Activated naive CD4-positive, alpha-beta T cell treated with anti-CD3 and anti-CD28 coated beads, Interleukin-2, amount 50 U/mL, for 16 hours (primary cell): Measurements from ENCODE around the gene PDE11A.
"Not testable (repeated sequence)": the region's sequence is repeated elsewhere in the genome, so short reads cannot be mapped to it uniquely, and the experiment has no call there.

ENCODE experiments used
- DNase-seq: peaks from one replicate; pipeline ENCODE4 v3.0.0-alpha.2; 2020

Gene PDE11A

DNA sequence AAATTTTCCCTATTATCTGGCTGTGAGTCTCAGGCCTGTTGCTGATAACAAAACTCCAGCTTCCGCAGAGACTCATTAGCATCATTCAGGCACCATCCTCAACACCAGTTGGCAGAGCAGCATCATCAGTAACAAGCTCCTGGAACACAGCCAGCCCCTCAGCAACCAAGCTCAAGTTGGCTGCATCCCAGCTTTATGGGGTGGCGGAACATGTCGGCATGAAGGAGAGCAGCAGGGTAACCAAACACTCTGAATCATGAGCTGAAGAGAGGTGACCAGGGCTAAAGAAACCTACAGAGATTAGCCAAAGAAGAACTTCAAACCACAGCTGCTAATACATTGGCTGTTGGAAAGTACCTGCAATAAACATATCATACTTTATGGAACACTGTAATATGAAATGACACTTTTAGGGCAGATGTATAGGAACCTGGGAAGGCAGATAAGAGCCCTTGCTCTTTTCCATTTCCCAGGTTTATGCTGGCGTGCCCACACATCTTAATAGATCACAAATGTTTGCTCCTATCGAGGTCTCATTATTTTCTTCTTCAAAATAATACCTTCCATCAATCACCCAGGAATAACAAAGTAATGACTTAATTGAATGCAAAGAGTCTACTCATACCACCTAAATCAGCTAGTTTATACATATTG is 63.8 kb downstream of the PDE11A start:
- DNase-seq: no peak

- no peak for DNase-seq
Observed at GRCh38 chr2:178006710-178007109, 65.9 kb downstream of the PDE11A start.

- no peak for DNase-seq
Observed at GRCh38 chr2:178005756-178006155, 66.8 kb downstream of the PDE11A start.

DNA sequence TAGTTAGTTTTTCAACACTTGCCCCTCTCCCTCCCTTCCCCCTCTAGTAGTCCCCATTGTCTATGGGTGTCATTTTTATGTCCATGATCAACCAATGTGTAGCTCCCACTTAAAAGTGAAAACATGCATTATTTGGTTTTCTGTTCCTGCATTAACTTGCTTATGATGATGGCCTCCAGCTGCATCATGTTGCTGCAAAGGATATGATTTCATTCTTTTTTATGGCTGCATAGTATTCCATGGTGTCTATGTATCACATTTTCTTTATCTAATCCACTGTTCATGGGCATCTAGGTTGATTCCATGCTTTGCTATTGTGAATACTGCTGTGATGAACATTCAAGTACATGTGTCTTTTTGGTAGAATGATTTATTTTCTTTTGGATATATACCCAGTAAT is 70.5 kb downstream of the PDE11A start:
- no peak for DNase-seq

GRCh38 chr2:177998996-177999395 is 73.6 kb downstream of the PDE11A start:
- DNase-seq: no peak

DNA sequence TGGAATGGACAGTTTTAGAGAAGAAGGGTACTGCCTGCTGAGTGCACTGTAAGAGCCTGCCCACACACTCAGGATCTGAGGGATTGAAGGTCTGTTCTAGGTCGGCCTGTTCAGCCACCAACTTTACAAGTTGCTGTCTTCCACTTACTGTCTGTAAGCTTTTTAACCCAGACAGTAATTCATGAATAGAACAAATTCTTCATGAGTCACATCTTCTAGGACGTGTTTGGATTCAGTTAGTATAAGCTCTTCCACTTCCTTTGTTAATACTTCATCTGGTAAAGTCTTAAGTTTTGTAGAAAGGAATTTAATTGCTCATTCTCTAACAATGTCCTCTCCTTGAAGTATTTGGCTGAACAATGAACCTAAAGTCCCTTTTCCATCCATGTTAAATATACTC is 74.6 kb downstream of the PDE11A start:
- DNase-seq: no peak

GRCh38 chr2:177992992-177993391 is 79.6 kb downstream of the PDE11A start:
- DNase-seq: no peak

GRCh38 chr2:177989029-177989885 is 83.3 kb downstream of the PDE11A start:
- no peak for DNase-seq

DNA sequence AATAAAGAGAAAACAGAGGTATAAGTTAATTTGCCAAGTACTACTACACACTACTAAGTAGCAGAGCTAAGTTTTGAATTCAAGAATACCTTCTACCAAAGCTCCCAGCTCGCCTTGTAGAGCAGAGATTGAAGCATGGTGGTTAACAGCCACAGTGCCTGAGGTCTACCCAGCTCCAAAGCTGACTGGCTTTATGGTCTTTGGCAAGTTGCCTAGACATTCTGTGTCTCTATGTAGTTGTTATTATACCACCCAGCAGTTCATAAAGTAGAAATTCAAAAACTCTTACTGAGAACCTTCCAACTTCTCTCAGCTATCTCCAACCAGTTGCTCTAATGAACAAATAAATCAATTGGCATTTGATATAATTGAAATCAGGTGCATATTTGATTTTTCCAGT is 87.8 kb downstream of the PDE11A start:
- no peak for DNase-seq

DNA sequence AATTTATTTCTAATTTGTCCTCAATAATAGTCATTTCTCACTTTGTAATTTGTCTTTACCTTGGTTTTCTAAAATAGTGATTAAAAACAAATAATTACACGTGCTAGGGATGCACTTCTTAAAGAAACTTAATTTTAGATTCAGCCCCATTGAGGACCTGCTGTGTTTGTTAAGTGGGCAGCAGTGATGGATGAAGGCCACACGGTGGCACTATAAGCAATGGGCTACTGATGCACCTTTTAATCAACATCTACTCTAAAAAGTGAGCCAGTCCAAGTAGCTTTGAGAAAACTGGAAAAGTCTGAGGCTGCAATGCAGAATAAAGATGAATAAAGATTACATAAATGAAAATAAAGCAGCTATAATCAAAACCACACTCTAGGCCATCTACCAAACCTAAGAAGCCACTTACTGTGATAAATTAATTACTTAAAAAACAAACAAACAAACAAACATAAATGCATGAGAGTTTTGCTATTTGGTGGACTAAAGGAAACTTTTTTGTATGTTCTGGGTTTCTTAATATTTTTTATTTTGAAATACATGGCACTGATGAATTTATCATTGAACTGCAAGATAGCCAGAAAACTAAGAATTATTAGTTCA is 89.3 kb downstream of the PDE11A start:
- DNase-seq: no peak

DNA sequence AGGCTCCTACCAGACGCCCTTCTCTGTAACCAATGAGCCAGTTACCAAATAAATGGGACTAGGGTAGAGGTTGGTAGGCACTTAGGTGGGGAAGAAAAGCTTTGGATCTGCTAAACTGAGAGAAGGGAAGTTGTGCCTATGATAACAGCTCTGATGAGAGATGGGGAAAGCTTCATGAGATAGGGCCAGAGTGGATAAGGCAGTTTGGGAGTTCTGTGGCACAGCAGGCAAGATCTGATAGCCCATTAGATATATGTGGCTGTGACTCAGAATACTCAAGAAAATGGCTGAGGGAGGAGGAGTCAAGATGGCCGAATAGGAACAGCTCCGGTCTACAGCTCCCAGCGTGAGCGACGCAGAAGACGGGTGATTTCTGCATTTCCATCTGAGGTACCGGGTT is 99.8 kb downstream of the PDE11A start:
- no peak for DNase-seq

- no peak for DNase-seq
Observed at GRCh38 chr2:177972123-177972522, 100.5 kb downstream of the PDE11A start.

DNA sequence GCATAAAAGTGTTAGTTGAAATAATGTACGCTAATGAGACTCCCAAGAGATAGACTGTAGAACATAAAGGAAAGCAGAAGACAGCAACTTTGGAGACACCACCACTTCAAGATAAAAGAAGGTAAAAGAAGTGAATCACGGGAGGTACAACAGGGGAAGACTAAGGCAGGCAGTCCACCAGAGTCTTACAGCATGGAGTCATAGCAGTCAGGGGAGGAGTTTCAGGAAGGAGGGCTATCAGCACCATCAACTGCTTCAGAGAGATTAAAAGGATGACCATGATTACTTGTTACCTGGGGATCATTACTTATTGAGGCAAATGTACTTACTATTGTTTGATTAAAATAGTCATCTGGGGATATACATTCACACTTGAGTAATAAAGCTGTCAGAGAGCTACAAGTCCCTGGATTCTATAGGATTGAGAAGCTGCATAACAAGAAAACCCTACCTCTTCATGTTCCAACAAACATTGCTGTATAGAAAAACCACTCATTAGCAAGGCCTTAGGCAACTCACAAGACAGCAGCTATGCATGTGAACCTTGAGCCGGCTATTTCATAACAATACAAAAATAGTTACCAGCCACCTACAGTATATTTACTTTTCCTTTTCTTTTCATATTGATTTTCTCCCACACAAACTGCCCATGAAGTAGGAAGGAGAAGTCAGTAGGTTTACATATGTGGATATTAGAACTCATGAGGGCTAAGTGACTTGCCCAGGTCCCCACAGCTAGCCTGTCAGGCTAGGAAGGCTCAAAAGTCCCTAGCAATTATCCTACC is 101.7 kb downstream of the PDE11A start:
- no peak for DNase-seq

- DNase-seq: no peak
Observed at GRCh38 chr2:177964892-177965291, 107.7 kb downstream of the PDE11A start.

- no peak for DNase-seq
Observed at GRCh38 chr2:177952151-177952550, 120.4 kb downstream of the PDE11A start.

DNA sequence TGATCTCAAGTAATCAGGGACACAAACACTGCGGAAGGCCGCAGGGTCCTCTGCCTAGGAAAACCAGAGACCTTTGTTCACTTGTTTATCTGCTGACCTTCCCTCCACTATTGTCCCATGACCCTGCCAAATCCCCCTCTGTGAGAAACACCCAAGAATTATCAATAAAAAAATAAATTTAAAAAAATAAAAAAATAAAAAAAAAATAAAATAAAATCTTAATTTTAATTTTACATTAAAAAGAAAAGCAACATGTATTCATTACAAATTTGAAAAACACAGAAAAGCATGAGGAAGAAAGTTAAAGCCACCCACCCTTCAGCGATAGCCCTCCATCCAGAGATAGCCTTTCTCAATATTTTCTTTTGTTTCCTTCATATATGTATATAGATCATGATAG is 125.0 kb downstream of the PDE11A start:
- not testable (repeated sequence) for DNase-seq

GRCh38 chr2:177944530-177944929 is 128.0 kb downstream of the PDE11A start:
- DNase-seq: not testable (repeated sequence)

DNA sequence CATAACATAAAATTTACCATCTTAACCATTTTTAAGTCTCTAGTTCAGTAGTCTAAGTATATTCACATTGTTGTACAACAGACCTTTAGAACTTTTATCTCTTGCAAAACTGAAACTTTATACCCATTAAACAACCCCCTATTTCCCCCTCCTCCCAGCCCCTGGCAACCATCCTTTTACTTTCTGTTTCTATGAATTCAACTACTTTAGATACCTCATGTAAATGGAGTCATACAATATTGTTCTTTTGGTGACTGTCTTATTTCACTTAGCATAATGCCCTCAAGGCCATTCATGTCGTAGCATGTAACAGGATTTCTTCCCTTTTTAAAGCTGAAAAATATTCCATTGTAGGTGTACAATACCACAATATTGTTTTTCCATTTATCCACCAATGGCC is 129.8 kb downstream of the PDE11A start:
- no peak for DNase-seq

GRCh38 chr2:177939211-177939610 is 133.4 kb downstream of the PDE11A start:
- no peak for DNase-seq

GRCh38 chr2:177930916-177931315 is 141.7 kb downstream of the PDE11A start:
- DNase-seq: no peak

DNA sequence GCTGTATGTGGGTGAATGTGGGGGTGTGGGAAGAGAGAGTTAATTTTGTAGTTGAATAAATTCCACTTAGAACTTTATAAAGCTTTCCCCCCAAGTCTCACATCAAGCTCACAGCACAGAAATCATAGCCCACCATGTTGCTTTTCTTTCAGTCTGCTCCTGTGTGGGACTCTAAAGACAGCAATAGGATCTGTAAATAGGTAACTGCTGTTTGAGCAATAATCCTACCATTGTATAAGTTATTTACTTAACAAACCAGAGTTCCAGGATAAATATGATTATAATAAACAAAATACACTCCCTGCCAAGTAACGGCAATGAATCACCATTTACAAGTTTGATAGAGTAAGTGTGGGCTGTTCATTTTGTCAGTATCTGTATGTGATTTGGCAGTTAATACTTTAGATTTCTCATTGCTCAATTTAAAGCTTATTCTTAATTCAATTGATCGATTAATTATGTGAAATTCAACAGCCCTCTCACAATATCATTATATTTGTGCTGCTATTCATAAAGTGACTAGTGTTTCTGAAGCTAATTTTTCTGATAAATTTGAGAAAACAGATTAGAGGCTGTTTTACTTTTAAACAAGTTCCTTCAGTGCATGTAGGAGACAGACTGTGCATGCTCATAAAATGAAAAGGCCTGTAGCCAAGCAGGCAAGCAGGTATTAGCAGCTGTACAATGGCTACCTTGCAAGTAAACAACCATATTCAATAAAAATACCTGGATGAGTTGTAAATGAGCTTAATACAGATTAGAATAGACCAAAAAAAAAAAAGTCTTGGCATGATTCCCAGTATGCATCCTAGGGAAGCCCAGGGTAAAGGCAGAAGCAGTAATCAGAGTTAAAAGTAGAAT is 142.7 kb downstream of the PDE11A start:
- DNase-seq: no peak

DNA sequence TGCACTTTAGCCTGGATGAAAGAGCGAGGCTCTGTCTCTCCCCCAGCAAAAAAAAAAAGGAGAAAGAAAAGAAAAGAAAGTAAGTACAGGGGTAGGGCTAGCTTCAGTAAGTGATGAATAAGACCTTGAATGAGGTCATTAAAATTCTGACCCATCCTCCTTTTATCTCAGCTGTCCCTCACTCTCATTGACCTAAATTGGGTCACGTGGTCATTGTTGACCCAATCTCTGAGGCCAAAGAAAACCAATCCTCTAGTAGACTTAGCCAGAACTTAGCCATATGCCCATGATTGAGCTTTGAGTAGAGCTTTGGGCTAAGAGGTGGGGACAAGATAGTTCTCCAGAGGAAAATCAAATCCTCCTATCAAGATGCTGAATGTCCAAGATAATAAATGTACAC is 149.3 kb downstream of the PDE11A start:
- DNase-seq: no peak
